HG02642 (cell line): Measurements from ENCODE around the gene GORASP1.

Experiments used
- ATAC-seq: cut with Tn5 transposase; IDR thresholded peaks from one replicate; pipeline ENCODE4 v1.9.1; 2021; ENCODE audit warnings: mild to moderate bottlenecking; ENCODE audit not compliant: unreplicated experiment, poor library complexity

GORASP1 gene

GRCh38 chr3:39126532-39127071, 19.2 kb upstream of the GORASP1 start:
- ATAC-seq, result no peak

- ATAC-seq, result no peak
Measured at GRCh38 chr3:39125841-39126500, 18.5 kb upstream of the GORASP1 start.

GRCh38 chr3:39124876-39125840, 17.7 kb upstream of the GORASP1 start:
- no peak for ATAC-seq

DNA sequence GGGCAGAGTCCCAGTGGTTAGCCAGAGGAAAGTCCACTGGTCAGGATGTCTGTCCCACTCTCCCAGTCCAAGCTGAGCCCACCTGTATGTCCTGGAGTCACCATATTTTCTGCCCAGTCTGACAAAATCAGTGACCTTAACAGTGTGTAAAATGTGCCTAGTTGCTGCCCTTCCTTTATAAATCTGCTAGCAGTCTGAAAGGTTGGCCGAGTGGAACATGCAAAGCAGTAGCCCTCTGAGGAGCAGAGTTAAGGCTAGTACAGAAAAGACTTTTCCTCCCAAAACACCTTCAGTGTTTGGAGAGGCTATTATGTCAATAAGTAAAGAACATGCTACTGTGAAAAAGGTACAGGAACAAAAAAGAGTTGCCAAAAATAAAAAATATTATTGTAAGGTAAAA, 15.4 kb upstream of the GORASP1 start:
- ATAC-seq, result peak; percentile 71

DNA sequence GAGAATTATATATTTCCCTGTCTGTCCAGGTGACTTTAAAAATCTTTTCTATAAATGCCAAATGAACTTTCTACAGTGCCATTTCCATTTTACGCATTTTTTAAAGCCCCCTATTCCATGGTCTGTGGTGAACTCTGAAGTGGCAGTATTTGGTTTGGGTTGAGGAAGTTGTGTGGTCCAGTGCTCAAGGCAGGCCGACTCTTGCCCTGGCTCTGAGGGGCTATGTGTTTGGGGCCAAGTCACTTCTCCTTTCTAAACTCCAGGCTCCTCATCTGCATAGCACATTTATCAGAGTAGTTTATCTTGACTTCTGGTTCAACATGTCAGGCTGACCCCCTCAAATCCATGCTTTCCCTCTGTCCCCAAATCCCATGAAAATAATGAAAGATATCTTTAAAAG, 14.2 kb upstream of the GORASP1 start:
- ATAC-seq, result no peak

DNA sequence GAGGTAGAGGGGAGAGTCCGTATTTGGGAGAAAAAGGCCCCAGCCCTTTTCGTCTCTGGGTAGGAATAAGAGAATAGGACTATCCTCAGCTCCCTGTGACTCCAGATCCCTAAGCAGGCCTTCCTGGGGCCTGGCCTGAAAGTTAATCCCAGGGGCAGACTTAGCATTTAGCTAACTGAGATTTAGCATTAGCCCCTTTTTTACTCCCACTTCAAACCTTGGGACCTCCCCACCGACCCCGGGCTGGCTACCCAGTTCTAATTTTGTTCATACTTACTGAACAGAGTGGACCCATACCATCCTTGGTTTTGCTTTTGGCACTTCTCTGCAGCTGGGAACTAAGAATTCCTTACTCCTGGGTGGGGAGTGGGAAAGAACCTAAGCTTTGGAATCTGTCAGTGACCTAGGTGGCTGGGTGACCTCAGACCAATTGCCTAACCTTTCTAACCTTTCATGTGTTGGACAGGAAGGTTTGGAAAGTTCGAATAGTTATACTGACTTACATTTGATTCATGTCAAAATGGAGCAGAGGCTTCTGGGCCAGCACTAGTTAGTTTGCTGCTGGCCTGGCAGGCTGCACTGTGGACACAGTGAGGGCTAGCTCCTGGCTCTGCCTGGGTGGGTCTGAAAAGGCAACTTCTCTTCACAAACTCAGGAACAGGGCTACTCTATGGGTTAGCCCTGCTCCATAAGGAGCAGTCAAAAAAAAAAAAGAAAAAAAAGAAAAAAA, 11.7 kb upstream of the GORASP1 start:
- no peak for ATAC-seq

- ATAC-seq, result no peak
Measured at GRCh38 chr3:39118079-39118478, 10.7 kb upstream of the GORASP1 start.

DNA sequence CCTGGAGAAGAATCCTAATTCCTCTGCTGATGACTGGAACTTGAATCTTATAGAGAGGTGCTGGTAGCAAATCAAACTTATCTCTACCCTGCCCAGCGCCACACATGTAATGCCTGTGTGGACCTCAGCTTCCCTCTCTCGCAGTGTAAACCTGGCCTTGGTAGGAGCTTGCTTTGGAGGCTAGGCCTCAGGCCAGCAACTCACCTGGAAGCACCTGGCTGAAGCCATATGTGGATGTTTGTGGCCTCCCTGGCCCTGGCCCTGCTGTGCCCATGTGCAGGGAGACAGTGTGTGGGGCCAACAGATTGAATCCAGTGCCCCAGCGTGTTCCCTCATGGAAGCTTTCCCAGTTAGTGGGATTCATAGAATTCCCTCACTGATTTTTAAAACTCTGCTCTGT, 8.4 kb upstream of the GORASP1 start:
- ATAC-seq, result no peak

- ATAC-seq, result no peak
Measured at GRCh38 chr3:39114456-39114855, 7.0 kb upstream of the GORASP1 start.

- no peak for ATAC-seq
Measured at GRCh38 chr3:39113291-39113690, 5.9 kb upstream of the GORASP1 start.

- ATAC-seq, result no peak
Measured at GRCh38 chr3:39112535-39112934, 5.1 kb upstream of the GORASP1 start.

- ATAC-seq, result no peak
Measured at GRCh38 chr3:39112113-39112512, 4.7 kb upstream of the GORASP1 start.

DNA sequence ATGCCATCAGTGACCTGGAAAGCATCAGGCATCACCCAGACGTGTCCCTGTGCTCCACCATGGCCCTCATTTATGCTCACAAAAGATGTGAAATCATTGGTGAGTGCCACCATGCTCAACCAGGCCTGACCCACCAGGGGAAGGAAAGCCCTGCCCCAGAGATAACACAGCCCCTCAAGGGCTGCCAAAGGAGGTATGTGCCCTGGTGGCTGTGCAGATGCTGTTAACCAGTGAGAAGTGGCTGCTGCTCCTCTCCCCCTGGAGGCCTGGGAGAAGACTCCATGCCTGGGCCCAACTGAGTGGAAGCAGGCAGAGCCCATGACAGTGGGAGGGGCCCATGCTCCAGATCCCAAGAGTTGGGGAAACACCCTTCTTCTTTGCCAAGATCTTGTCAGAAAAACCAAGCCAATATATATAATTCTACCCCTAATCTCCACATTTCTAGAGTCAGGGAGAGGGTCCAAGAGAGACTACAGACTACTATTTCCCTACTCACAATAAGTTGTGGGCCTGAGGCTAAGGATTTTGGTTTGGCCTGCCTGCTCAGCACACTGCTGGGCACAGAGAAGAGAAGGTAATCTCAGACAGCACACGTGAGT, 2.7 kb upstream of the GORASP1 start:
- no peak for ATAC-seq

DNA sequence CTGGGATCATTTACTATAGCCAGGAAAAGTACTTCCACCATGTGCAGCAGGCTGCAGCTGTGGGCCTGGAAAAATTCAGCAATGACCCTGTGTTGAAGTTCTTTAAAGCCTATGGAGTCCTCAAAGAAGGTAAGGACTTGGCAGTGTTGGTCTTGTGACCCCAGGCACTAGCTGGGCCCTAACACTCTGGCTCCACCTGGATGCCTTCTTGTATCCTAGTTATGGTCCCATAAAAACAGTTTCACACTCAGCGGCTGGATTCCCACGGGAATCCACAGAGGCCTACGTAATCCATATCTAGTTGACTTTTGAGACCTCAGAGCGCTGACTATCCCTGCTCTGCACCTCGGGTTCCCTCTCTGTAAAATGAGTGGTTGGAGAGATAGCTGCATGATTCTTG, 1.7 kb upstream of the GORASP1 start:
- no peak for ATAC-seq

DNA sequence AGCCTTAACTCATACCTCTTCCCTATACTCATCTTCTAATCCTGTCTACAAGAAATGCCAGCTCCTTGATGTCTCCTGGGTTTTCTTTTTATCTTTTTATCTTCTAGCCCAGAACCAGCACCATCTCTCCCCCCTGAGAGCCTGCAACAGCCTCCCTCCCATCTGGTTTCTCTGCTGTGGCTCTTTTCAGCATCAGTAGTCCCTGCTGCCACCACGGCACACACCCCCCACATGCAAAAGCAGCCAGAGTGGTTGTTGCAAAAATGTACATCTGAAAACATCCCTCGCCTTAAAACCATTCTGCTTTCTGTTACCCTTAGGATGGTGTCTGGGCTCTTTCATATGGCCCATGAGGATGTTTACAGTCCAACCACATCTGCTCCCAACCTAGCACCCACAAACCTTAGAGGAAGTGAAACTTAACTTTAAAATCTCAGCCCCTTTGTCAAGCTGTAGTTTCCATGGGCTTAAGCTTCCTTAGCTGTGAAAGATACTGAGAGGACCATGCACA, 828 bp upstream of the GORASP1 start:
- ATAC-seq, result peak; percentile 72

DNA sequence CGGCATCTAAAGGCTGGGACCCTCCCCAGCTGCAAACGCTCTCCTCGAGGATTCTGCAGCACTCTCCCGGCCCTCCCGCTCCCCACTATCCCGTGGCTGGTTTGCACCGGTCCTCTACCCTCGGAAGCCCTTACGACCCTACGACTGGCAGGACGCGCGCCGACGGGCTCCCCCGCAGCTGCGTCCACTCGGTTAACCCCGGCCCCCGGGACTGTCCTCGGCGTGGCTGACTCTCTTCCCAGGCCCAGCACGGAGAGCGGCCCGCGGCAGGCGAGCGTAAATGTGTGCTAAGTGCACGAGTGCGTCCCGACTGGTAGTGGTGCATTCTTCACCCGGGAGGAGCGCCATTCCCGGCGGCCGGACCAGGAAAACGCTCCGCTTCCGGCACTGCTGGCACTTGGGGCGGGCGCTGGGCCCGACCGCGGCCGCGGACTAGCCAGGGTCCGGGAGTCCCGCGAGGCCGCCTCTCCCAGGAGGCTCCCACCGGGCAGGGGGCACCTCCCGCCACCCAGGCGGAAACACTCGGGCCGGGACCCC, 508 bp downstream of the GORASP1 start:
- ATAC-seq, result peak; percentile 2

- ATAC-seq, result no peak
Measured at GRCh38 chr3:39106281-39106811, 1.1 kb downstream of the GORASP1 start.

DNA sequence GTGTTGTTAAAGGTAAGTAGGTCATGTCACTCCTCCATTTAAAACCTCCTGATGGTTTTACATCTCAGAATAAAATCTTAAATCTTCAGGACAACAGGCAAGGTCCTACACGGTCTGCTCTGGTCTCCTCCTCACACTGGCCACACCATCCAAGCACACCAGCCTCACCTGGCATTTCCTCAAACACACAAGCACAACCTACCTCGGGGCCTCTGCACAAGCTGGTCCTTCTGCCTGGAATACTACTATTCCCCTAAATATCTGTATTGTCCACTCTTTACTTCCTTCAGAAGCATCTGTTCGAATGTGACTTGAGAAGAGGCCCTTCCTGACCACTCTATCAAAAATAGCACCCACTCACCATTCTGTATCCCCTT, 1.8 kb downstream of the GORASP1 start:
- ATAC-seq, result no peak

DNA sequence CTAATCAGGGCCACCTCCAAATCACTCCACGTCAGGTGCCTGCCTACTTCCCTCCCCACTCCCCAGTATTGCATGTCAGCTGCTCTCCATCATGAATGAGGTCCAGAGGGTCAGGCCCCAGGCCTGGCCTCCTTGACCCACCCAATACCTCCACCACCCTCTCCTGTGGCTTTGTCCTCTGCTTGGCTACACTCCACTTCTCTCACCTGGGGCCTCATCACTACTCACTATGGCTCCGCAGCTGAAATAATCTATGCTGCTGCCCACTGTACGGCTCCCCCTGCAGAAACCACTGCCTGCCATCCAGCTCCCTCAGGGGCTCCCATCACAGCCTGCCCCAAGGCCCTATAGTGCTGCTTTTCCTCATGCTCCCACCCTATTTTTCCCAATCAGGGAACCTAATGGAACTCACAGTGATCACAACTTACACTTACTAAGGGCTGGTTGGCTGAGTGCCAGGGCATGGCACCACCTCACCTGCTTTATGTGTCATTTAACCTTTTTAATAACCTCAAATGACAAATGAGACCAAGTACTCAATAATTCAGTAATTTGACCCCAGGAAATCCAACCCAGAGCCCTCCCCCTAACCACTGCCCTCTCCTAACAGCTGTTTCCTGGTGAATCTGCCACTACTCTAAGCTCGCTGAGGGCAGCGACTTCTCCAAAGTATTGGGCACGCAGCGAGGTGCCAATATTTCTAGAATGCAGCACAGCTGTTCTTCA, 2.3 kb downstream of the GORASP1 start:
- no peak for ATAC-seq
